Measurements from ENCODE around the gene ING2. TPM values are rescaled to one million over a fixed set of nuclear protein-coding genes. Genes with fewer than 3 reads are reported as not detected.

ING2 gene
- total and polyA plus RNA-seq, 2 of the 8 experiments (the other 6 are each of a cell fraction or from before 2014, with no cell fraction given), result 5.1 to 16.1 TPM

DNA sequence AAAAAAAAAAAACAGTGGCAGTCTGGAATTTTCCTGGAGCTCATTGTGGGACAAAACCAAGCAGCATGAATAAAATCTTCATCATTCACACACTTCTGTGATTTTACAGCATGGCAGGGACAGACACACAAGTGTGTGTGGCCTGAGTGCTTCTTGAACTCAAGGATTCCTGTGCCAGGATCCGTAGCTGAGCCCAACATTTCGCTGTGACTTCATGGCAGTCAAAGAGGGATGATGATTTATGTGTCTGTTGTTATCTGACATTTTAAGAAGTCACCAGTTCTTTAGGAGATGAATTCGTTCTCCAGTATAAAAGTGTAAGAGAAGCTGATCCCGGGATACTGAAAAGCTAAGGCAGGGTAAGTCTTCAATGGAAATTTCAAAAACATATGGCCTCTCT lies 57.0 kb downstream of the ING2 start:
- no peaks in the 10 kb centered on the region for H3K36me3 ChIP-seq (ENCODE audit: control insufficient read depth in 2 of 4, insufficient read depth in 4 of 4, low read length in 3 of 4)
- no peak overlapping the region for H3K18ac ChIP-seq (ENCODE audit: extremely low read depth, low read length)
- H2BK12ac ChIP-seq (ENCODE audit: low read depth, low read length), result no peak overlapping the region
- no peak overlapping the region for H2BK20ac ChIP-seq (ENCODE audit: low read length)
- H4K91ac ChIP-seq (replicated peaks; ENCODE audit: insufficient read length, low read length), result no peak overlapping the region
- no peak overlapping the region for H3K23ac ChIP-seq (ENCODE audit: insufficient read length)
- H3K9me3 ChIP-seq (ENCODE audit: insufficient read depth in 2 of 2, low read depth in 1 of 2, low read length in 1 of 2), result no peaks in the 10 kb centered on the region
- CTCF ChIA-PET (ENCODE audit: partially characterized antibody), result interaction anchor here (1.1 to 1.7 kb wide), 2 partner anchors 24 to 39 kb away, joined by 3 to 5 read pairs; no protein-coding TSS in a partner anchor
- H3K4me2 ChIP-seq (ENCODE audit: insufficient read depth in 1 of 2, low read depth in 2 of 2, low read length in 2 of 2), result no peak overlapping the region
- peaks cover 2% of the 10 kb centered on the region; the same call in 1 of the 2 replicates for H3K23me2 ChIP-seq (ENCODE audit: low read depth, low read length)
- no peak overlapping the region for H2BK120ac ChIP-seq (replicated peaks; ENCODE audit: low read depth, low read length)
- no peak overlapping the region for H3K14ac ChIP-seq (ENCODE audit: insufficient read length)
- H3K79me1 ChIP-seq (ENCODE audit: low read depth, low read length), result no peaks in the 10 kb centered on the region
- H2AFZ ChIP-seq (ENCODE audit: low read length), result 0 out of 2 replicates have a peak overlapping the region, but pooled peaks have one; percentile 40
- no peak overlapping the region for H2BK15ac ChIP-seq (ENCODE audit: low read length)
- H2BK5ac ChIP-seq (ENCODE audit: low read depth, low read length), result no peak overlapping the region
- no peaks in the 10 kb centered on the region for H3K79me2 ChIP-seq (ENCODE audit: control insufficient read depth in 1 of 2, insufficient read depth in 2 of 2, low read length in 2 of 2)
- H4K20me1 ChIP-seq (replicated peaks in 1 of 2; ENCODE audit: control insufficient read depth in 1 of 2, insufficient read depth in 2 of 2, low read length in 2 of 2), result no peaks in the 10 kb centered on the region
- H4K8ac ChIP-seq (ENCODE audit: extremely low read depth, insufficient read depth, low read length), result no peak overlapping the region
- no peaks in the 10 kb centered on the region for H3K4me1 ChIP-seq (replicated peaks in 1 of 4; ENCODE audit: control insufficient read depth in 3 of 4, insufficient read depth in 4 of 4, low read length in 3 of 4)
- no peak overlapping the region for H4K5ac ChIP-seq (ENCODE audit: insufficient read length, low read depth, low read length)
- no peak overlapping the region for H2AK5ac ChIP-seq (ENCODE audit: low read depth, low read length)
- H3K4me3 ChIP-seq (ENCODE audit: extremely low read depth in 1 of 4, insufficient read depth in 2 of 4, low read depth in 3 of 4, low read length in 4 of 4), result no peak overlapping the region
- POLR2A ChIA-PET (ENCODE audit: partially characterized antibody), result interaction anchor here (1.0 kb wide), 1 partner anchor 25 kb away, joined by 3 read pairs; no protein-coding TSS in a partner anchor
- FAIRE-seq, result no peak
- H3K27me3 ChIP-seq (replicated peaks in 1 of 4; ENCODE audit: control insufficient read depth in 3 of 4, extremely low read depth in 1 of 4, insufficient read depth in 3 of 4, low read length in 3 of 4), result no peaks in the 10 kb centered on the region
- no peak overlapping the region for H3K56ac ChIP-seq (replicated peaks; ENCODE audit: insufficient read length, low read depth, low read length)
- WGBS, 2 experiments (ENCODE audit: extremely low coverage in 1 of 2, insufficient coverage in 1 of 2, insufficient read length in 1 of 2, insufficient replicate concordance in 2 of 2, low coverage in 1 of 2, low lambda C conversion rate in 2 of 2, missing lambda C conversion rate in 1 of 2), result 83% methylated on average over 4 of the region's 4 CpGs; no CpG with 5 or more reads in 1 of the 2 experiments
- H3K27ac ChIP-seq (ENCODE audit: low read depth, low read length), result no peak overlapping the region
- no peak overlapping the region for H3K4ac ChIP-seq (replicated peaks; ENCODE audit: insufficient read length, low read depth, low read length)
- DNase-seq (ENCODE audit: low read depth in 1 of 2, low spot score in 2 of 2), result no peak
- H3K9ac ChIP-seq (replicated peaks in 1 of 4; ENCODE audit: extremely low read depth in 1 of 4, low read depth in 3 of 4, low read length in 3 of 4), result no peak overlapping the region; a peak in 1 of 7 replicates
- TF ChIP-seq, protein P1, sequence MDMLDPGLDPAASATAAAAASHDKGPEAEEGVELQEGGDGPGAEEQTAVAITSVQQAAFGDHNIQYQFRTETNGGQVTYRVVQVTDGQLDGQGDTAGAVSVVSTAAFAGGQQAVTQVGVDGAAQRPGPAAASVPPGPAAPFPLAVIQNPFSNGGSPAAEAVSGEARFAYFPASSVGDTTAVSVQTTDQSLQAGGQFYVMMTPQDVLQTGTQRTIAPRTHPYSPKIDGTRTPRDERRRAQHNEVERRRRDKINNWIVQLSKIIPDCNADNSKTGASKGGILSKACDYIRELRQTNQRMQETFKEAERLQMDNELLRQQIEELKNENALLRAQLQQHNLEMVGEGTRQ (IDR thresholded peaks at IDR 0.05; ENCODE audit: low read length), result no peak
- TF ChIP-seq HDAC2 (IDR thresholded peaks at IDR 0.05; ENCODE audit: borderline replicate concordance in 1 of 2, low read depth in 2 of 2, low read length in 2 of 2), result no peak
- TF ChIP-seq KDM1A (IDR thresholded peaks at IDR 0.05; ENCODE audit: borderline replicate concordance, low read length), result no peak
- no peak for TF ChIP-seq EGR1 (IDR thresholded peaks at IDR 0.05; ENCODE audit: borderline replicate concordance, low read depth, low read length)
- no peak for TF ChIP-seq ASH2L (IDR thresholded peaks at IDR 0.05; ENCODE audit: low read length)
- TF ChIP-seq POLR2AphosphoS5 (IDR thresholded peaks at IDR 0.05; ENCODE audit: low read depth, low read length), result no peak

Data from H1 (cell line).